HK-2 (cell line): ENCODE measurements around the gene PPIL1.
"Not testable (repeated sequence)": the region's sequence is repeated elsewhere in the genome, so short reads cannot be mapped to it uniquely, and the experiment has no call there.

Source experiments
- DNase-seq: peaks from one replicate; pipeline ENCODE4 v3.0.0-alpha.2; 2018; ENCODE audit not compliant: unreplicated experiment

Gene PPIL1

DNA sequence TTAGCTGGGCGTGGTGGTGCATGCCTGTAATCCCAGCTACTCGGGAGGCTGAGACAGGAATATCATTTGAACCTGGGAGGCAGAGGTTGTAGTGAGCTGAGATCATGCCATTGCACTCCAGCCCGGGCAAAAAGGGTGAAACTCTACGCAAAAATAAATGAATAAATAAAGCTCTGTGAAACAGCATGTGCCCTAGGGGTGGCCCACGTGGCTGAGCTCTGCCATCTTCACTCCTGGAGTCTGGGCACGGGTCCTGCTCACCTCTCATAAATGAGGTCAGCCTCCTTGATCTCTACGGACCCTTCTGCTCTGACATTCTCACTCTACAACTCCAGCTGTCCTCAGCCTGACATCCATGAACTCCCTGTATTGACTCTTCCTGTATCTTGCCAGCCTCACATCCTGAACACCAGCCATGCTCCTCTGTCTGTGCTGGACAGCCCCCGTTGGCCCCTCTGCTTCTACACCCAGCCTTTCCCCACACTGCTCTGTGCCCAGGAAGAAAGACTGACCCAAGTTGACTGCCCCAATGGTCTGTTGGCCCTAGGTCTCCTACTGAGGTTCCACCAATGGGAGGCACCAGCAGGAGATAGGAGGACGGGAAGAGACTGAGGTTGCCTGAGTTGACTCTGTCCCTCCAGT is 57.3 kb downstream of the PPIL1 start:
- no peak for DNase-seq

DNA sequence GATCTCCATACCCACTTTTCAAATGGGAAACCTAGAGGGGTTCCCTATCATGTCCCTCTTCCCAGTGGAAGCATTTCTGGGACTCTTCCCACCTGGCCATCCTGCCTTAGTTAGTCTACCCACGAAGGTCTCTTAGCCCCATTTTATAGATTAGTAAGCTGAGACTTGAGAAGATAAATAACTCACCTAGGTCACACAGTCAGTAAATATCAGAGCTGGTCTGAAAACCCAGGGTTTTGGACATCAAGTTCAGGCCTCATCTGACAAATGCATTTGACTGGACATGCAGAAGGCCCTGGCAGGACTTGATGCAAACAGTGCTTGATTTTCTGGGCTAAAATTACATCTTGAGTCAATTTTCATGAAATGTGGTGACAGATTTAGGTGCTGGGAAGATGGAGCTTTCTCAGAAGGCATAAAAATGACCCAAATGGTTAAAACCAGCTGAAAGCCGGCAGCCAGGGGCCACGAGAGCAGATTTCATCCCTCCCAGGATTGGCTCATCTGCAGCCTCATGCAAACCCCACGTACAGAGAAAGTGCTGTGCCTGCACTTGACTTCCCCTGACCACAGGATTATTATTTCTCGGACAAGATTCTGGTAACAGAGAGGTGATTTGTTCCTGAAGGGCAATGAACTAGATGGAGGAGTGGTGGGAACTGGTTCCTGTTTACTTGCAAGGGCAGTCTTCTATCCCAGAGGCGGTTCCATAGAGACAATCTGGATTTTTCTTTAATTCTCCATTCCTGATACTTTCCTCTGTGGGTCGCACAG is 58.5 kb downstream of the PPIL1 start:
- DNase-seq, result no peak

DNA sequence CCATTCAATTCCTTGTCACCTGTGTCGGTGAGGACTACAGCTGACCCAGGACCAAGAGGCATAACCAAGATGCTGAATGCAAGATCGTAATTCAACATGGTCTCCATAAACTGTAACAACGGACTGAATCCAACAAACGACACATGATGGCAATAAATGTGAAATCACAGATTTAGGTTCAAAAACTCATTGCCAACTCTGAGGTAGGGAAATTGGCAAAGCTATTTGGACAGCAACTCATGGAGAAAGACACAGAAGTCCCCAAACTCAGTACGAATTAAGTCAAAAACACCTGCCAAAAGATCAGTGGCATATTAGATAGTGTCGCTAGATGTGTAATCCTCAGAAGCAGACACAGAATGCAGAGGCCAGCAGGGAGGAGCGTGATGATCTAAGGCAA is 60.4 kb downstream of the PPIL1 start:
- no peak for DNase-seq

DNA sequence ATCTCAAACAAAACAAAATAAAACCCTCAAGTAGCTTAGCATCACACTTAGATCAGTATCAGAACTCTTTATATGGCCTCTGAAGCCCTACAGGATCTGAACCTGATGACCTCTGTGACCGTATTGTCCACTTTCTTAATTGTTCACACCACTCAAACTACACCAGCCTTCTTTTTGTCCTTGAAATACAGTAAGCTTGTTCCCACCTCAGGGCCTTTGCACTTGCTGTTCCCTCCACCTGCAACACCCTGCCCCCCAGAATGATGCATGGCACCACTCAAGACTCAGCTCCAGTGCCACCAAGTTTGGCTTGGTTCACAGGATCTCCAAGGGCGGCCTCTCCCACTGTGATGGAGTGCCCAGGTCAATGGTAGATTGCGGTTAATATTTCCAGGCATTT is 61.1 kb downstream of the PPIL1 start:
- DNase-seq, result no peak

DNA sequence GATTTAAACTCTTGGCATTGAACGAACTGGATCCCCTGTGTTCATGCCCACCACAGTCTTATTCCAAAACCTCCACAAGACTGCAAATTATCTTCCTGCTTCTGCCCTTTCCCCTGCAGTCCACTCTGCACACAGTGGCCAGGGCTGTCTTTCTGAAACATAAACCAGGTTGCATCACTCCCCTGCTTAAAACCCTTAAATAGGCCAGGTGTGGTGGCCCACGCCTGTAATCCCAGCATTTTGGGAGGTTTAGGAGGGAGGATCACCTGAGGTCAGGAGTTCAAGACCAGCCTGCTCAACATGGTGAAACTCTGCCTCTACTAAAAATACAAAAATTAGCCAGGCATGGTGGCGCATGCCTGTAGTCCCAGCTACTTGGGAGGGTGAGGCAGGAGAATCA is 61.6 kb downstream of the PPIL1 start:
- not testable (repeated sequence) for DNase-seq

DNA sequence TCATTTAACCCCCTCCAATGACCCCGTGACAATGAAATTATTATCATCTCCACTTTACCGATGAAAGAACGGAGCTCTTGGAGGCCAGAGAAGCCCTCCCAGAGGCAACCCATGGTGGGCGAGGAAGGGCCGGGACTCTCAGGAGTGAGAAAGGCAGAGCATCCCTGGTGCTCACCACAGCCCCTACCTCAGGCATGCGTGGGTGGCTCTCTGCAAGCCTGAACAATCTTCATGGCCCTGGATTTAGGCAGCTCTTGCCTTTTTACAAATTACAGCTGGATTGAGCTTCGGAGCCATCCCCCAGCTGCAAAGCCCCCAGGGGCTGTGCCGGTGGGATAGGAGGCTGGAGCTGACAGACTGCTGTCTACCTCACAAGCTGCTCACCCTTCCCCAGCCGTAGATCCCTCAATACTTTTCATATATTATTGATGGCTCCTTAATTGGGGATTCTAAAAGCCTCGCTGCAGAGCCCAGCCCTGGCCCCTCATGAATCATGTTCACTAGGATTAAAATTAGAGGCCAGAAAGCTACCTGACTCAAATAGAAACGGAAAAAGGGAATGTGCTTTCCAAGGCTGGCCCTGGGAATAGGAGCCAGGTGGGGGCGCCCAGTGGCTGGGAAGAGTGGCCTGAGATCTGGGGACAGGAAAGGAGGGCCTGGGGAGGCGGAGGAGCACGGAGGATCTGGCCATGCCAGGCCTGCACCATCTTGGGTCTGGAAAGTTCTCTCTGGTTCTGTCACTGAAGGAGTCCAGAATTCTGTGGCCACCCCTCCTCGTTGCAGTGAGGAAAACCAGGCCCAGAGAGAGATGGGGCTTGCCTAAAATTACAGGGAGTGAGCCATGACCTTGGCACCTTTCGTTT is 64.4 kb downstream of the PPIL1 start:
- DNase-seq, result no peak

DNA sequence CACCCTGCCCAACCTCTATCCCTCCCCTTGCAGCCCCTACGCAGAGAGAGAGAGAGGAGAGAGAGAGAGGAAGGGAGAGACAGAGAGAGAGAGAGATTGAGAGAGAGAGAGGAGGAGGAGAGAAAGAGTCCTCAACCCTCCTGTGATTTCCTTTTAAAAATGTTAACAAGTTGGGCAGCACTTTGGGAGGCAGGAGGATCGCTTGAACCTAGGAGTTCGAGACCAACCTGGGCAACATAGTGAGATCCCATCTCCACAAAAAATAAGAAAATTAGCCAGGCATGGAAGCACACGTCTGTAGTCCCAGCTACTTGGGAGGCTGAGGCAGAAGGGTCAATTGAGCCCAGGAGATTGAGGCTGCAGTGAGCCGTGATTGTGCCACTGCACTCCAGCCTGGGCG is 65.4 kb downstream of the PPIL1 start:
- DNase-seq, result no peak

DNA sequence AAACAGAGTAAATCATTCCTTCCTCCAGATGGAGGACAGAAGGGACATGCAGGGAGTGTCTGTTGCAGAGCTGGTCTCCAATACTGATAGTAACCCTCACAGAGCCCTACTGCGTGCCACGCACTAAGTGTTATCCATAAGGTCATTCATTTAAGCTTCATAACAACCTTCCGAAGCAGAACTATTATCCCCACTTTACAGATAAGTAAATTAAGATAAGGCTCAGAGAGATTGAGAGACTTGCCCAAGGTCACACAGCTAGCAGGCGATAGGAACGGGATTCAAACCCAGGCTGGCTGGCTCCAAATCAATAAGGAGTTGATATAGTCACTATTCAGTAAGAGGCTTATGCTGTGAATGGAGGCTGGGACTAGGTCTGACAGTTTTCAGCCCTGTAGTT is 66.0 kb downstream of the PPIL1 start:
- no peak for DNase-seq

DNA sequence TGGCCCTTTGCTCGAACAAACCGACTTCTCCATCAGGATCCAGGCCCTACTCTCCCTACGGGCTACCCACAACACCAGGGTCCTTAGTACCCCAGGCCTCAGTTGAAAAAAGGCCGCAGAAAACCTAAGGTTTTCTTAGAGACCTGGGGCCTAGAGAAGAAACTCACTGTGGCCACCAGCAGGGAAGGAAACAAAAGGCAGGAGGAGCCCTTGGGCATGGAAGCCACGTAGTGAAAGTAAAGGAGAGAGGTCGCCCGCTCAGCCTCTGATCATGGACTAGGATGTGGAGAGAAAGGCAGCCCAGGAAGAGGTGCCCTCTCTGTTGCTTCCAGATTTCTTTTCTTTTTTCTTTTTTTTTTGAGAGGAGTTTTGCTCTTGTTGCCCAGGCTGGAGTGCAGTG is 66.9 kb downstream of the PPIL1 start:
- no peak for DNase-seq

DNA sequence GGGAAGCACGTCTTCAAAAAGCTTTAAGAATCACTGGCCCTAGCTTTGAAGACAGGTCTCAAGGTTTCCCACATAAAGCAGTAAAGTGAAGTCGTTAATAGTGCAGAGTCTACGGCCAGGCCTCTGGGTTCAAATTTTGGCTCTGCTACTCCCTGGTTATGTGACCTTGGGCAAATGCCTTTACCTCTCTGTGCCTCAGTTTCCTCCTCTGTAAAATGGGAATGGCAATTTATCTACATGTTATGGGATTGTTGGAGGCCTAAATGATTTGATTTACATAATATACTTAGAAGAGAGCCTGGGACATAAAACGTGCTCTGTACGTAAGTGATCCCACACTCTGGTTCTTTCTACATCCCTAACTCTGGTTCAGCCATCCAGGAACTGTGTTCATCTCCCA is 67.5 kb downstream of the PPIL1 start:
- DNase-seq, result no peak

DNA sequence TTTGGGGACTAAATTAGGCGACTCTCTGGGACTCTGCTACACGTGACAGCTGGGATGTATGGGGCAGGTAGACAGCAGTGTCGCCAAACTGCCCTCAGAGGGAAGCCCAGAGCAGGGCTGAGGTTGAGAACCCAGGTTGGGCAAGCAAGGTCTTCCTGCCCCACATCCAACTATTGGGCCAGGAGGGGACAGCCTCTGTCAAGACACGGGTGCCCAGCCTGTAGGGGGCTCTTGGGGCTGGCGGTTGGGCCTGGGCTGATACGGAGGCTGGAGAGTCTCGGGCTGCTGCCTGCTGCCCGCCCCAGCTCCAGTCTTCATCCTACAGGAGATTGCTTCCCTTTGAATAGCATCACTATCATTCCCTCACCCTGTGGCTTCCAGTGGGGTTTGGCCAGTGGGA is 68.7 kb downstream of the PPIL1 start:
- no peak for DNase-seq

DNA sequence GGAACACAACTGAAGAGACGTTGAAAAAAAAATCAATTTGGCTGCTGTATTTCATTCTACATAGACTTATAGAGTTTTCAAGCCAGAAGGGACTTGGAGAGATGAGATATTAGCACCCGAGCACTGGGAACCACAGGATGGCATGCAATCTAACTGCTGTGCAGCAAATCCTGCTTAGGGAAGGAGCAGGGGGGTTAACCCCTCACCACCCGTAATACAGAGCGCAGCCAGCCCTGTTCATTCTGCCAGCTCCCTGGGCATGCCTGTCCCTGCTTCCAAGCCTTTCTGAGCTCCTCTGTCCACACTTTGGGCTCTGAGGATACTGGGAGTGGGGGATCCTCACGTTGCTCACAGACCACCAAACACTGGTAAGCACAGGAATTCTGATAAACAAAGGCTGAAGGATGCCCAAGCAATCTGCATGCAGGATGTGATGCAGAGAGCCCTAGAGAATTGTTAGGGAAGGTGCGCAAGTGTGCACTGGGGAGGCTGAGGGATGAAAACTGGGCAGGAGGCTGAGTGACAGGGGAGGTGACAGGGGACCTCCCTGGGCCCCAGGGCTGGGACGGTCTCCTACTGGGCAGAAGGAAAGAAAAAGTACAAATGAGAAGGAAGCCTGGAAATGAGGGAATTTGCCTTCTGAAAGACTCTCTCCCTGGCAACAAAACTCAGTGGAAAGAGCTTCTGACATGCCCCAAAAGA is 69.4 kb downstream of the PPIL1 start:
- no peak for DNase-seq
